ENCODE measurements around the gene NPAS3. TPM values are rescaled to one million over a fixed set of nuclear protein-coding genes. Genes with fewer than 3 reads are reported as not detected.

Gene NPAS3
- total and polyA plus RNA-seq, 2 of the 13 experiments (the other 11 are each of a cell fraction or from before 2014, with no cell fraction given) = not detected

GRCh38 chr14:33839193-33840076 is 900.8 kb downstream of the NPAS3 start (continued):
- TF ChIP-seq, protein P1, sequence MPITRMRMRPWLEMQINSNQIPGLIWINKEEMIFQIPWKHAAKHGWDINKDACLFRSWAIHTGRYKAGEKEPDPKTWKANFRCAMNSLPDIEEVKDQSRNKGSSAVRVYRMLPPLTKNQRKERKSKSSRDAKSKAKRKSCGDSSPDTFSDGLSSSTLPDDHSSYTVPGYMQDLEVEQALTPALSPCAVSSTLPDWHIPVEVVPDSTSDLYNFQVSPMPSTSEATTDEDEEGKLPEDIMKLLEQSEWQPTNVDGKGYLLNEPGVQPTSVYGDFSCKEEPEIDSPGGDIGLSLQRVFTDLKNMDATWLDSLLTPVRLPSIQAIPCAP (CRISPR knock-in tag; IDR thresholded peaks at IDR 0.05; ENCODE audit: low read depth) = no peak
- no peak for TF ChIP-seq RXRA (CRISPR knock-in tag; IDR thresholded peaks at IDR 0.05)
- no peak for TF ChIP-seq ZNF782 (CRISPR knock-in tag; IDR thresholded peaks at IDR 0.05; ENCODE audit: borderline replicate concordance)
- peak; percentile 59 for TF ChIP-seq THAP11 (CRISPR knock-in tag; IDR thresholded peaks at IDR 0.05)
- TF ChIP-seq TOPORS (CRISPR knock-in tag; IDR thresholded peaks at IDR 0.05) = no peak
- no peak for TF ChIP-seq PHF5A (CRISPR knock-in tag; IDR thresholded peaks at IDR 0.05; ENCODE audit: low read depth, unreplicated experiment)
- TF ChIP-seq MBD4 (IDR thresholded peaks at IDR 0.05; ENCODE audit: borderline replicate concordance, low read length) = peak; percentile 80; the same call in 1 of the 2 replicates
- TF ChIP-seq ZXDC (CRISPR knock-in tag; IDR thresholded peaks at IDR 0.05) = no peak
- TF ChIP-seq, protein P2, sequence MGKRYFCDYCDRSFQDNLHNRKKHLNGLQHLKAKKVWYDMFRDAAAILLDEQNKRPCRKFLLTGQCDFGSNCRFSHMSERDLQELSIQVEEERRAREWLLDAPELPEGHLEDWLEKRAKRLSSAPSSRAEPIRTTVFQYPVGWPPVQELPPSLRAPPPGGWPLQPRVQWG (CRISPR knock-in tag; IDR thresholded peaks at IDR 0.05; ENCODE audit: borderline replicate concordance, low read depth) = 0 out of 2 replicates have a peak, but pooled peaks have one; percentile 56
- TF ChIP-seq SP4 (CRISPR knock-in tag; IDR thresholded peaks at IDR 0.05) = no peak
- no peak for TF ChIP-seq STAT5B (CRISPR knock-in tag; IDR thresholded peaks at IDR 0.05)
- TF ChIP-seq, protein P3, sequence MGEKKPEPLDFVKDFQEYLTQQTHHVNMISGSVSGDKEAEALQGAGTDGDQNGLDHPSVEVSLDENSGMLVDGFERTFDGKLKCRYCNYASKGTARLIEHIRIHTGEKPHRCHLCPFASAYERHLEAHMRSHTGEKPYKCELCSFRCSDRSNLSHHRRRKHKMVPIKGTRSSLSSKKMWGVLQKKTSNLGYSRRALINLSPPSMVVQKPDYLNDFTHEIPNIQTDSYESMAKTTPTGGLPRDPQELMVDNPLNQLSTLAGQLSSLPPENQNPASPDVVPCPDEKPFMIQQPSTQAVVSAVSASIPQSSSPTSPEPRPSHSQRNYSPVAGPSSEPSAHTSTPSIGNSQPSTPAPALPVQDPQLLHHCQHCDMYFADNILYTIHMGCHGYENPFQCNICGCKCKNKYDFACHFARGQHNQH (CRISPR knock-in tag; IDR thresholded peaks at IDR 0.05) = peak; percentile 50; the same call in 1 of the 2 replicates
- no peak for TF ChIP-seq ZNF563 (CRISPR knock-in tag; IDR thresholded peaks at IDR 0.05)
- TF ChIP-seq, protein P4, sequence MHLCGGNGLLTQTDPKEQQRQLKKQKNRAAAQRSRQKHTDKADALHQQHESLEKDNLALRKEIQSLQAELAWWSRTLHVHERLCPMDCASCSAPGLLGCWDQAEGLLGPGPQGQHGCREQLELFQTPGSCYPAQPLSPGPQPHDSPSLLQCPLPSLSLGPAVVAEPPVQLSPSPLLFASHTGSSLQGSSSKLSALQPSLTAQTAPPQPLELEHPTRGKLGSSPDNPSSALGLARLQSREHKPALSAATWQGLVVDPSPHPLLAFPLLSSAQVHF (CRISPR knock-in tag; IDR thresholded peaks at IDR 0.05) = no peak
- TF ChIP-seq ASH2L (IDR thresholded peaks at IDR 0.05; ENCODE audit: insufficient read length, low read depth, low read length) = peak; percentile 40
- no peak for TF ChIP-seq SAP130 (CRISPR knock-in tag; IDR thresholded peaks at IDR 0.05; ENCODE audit: low read depth)
- TF ChIP-seq EZH2 (conservative IDR thresholded peaks at IDR 0.05; ENCODE audit: low read depth, low read length) = no peak
- no peak for TF ChIP-seq ZBTB7A (CRISPR knock-in tag; IDR thresholded peaks at IDR 0.05)
- TF ChIP-seq CSRNP2 (CRISPR knock-in tag; conservative IDR thresholded peaks at IDR 0.05; ENCODE audit: low read depth) = no peak
- TF ChIP-seq, protein P5, sequence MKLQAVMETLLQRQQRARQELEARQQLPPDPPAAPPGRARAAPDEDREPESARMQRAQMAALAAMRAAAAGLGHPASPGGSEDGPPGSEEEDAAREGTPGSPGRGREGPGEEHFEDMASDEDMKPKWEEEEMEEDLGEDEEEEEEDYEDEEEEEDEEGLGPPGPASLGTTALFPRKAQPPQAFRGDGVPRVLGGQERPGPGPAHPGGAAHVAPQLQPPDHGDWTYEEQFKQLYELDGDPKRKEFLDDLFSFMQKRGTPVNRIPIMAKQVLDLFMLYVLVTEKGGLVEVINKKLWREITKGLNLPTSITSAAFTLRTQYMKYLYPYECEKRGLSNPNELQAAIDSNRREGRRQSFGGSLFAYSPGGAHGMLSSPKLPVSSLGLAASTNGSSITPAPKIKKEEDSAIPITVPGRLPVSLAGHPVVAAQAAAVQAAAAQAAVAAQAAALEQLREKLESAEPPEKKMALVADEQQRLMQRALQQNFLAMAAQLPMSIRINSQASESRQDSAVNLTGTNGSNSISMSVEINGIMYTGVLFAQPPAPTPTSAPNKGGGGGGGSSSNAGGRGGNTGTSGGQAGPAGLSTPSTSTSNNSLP (IDR thresholded peaks at IDR 0.05; ENCODE audit: low read depth, low read length) = no peak

Measured in HepG2 (cell line).